Measurements from ENCODE around the gene IKZF5. TPM values are rescaled to one million over a fixed set of nuclear protein-coding genes. Genes with fewer than 3 reads are reported as not detected.

The IKZF5 gene
- total RNA-seq, 1 donor from 2014 or later, result 10.5 TPM

GRCh38 chr10:122968698-122969097 lies 39.9 kb downstream of the IKZF5 start:
- Mint-ChIP-seq H3K4me1 (ENCODE audit: unreplicated experiment) (no peaks in the 10 kb centered on the region), H3K4me3 (ENCODE audit: unreplicated experiment) (no peak overlapping the region), H3K27ac (ENCODE audit: unreplicated experiment) (no peak overlapping the region), H3K9me3 (ENCODE audit: unreplicated experiment) (peaks cover 36% of the 10 kb centered on the region), H3K36me3 (ENCODE audit: unreplicated experiment) (peaks cover 5% of the 10 kb centered on the region), H3K27me3 (ENCODE audit: unreplicated experiment) (no peaks in the 10 kb centered on the region)
- DNase-seq (ENCODE audit: extremely low spot score, unreplicated experiment), result no peak
- TF ChIP-seq CTCF (IDR thresholded peaks at IDR 0.05), result no peak

GRCh38 chr10:122966879-122967278 lies 41.7 kb downstream of the IKZF5 start:
- no peak overlapping the region for H3K27ac Mint-ChIP-seq (ENCODE audit: unreplicated experiment)
- no peak for TF ChIP-seq CTCF (IDR thresholded peaks at IDR 0.05)
- H3K27me3 Mint-ChIP-seq (ENCODE audit: unreplicated experiment), result no peaks in the 10 kb centered on the region
- H3K9me3 Mint-ChIP-seq (ENCODE audit: unreplicated experiment), result peaks cover 36% of the 10 kb centered on the region
- H3K36me3 Mint-ChIP-seq (ENCODE audit: unreplicated experiment), result peaks cover 8% of the 10 kb centered on the region
- DNase-seq (ENCODE audit: extremely low spot score, unreplicated experiment), result no peak
- no peaks in the 10 kb centered on the region for H3K4me1 Mint-ChIP-seq (ENCODE audit: unreplicated experiment)
- H3K4me3 Mint-ChIP-seq (ENCODE audit: unreplicated experiment), result no peak overlapping the region

- no peaks in the 10 kb centered on the region for H3K4me1 Mint-ChIP-seq (ENCODE audit: unreplicated experiment)
- H3K4me3 Mint-ChIP-seq (ENCODE audit: unreplicated experiment), result no peak overlapping the region
- DNase-seq (ENCODE audit: extremely low spot score, unreplicated experiment), result no peak
- H3K36me3 Mint-ChIP-seq (ENCODE audit: unreplicated experiment), result peaks cover 8% of the 10 kb centered on the region
- H3K27ac Mint-ChIP-seq (ENCODE audit: unreplicated experiment), result no peak overlapping the region
- no peaks in the 10 kb centered on the region for H3K27me3 Mint-ChIP-seq (ENCODE audit: unreplicated experiment)
- no peak for TF ChIP-seq CTCF (IDR thresholded peaks at IDR 0.05)
- H3K9me3 Mint-ChIP-seq (ENCODE audit: unreplicated experiment), result peaks cover 22% of the 10 kb centered on the region
Observed at GRCh38 chr10:122962405-122962804, 46.2 kb downstream of the IKZF5 start.

GRCh38 chr10:122957474-122957873 lies 51.1 kb downstream of the IKZF5 start:
- Mint-ChIP-seq H3K36me3 (ENCODE audit: unreplicated experiment) (no peaks in the 10 kb centered on the region), H3K4me3 (ENCODE audit: unreplicated experiment) (no peak overlapping the region), H3K27ac (ENCODE audit: unreplicated experiment) (no peak overlapping the region), H3K4me1 (ENCODE audit: unreplicated experiment) (peaks cover 22% of the 10 kb centered on the region), H3K9me3 (ENCODE audit: unreplicated experiment) (no peaks in the 10 kb centered on the region), H3K27me3 (ENCODE audit: unreplicated experiment) (no peaks in the 10 kb centered on the region)
- no peak for TF ChIP-seq CTCF (IDR thresholded peaks at IDR 0.05)
- DNase-seq (ENCODE audit: extremely low spot score, unreplicated experiment), result no peak

- no peaks in the 10 kb centered on the region for H3K36me3 Mint-ChIP-seq (ENCODE audit: unreplicated experiment)
- no peak for TF ChIP-seq CTCF (IDR thresholded peaks at IDR 0.05)
- H3K4me1 Mint-ChIP-seq (ENCODE audit: unreplicated experiment), result peaks cover 28% of the 10 kb centered on the region
- no peaks in the 10 kb centered on the region for H3K27me3 Mint-ChIP-seq (ENCODE audit: unreplicated experiment)
- no peak overlapping the region for H3K27ac Mint-ChIP-seq (ENCODE audit: unreplicated experiment)
- no peak overlapping the region for H3K4me3 Mint-ChIP-seq (ENCODE audit: unreplicated experiment)
- DNase-seq (ENCODE audit: extremely low spot score, unreplicated experiment), result no peak
- H3K9me3 Mint-ChIP-seq (ENCODE audit: unreplicated experiment), result no peaks in the 10 kb centered on the region
Observed at GRCh38 chr10:122955892-122956291, 52.7 kb downstream of the IKZF5 start.

All from osteocyte (in vitro differentiated cells).